Activated CD4-positive, alpha-beta T cell treated with anti-CD3 and anti-CD28 coated beads for 4 hours (primary cell): Measurements from ENCODE around the gene PPP1R14D.
A peak's percentile ranks its signal among the peaks of the same experiment; 100 is the strongest.

Experiments
- DNase-seq, 2 donors: peaks; one replicate each; pipeline ENCODE4 v3.0.0-alpha.2; 2020

Gene PPP1R14D

GRCh38 chr15:40850576-40851112, 22.1 kb upstream of the PPP1R14D start:
- no peak for DNase-seq

GRCh38 chr15:40847223-40847961, 18.9 kb upstream of the PPP1R14D start:
- no peak for DNase-seq

GRCh38 chr15:40846841-40847222, 18.3 kb upstream of the PPP1R14D start:
- DNase-seq = no peak

GRCh38 chr15:40845511-40846284, 17.2 kb upstream of the PPP1R14D start:
- no peak for DNase-seq

GRCh38 chr15:40845036-40845435, 16.5 kb upstream of the PPP1R14D start:
- no peak for DNase-seq

- peak; percentile 22 to 29 for DNase-seq
Observed at GRCh38 chr15:40844696-40845030, 16.2 kb upstream of the PPP1R14D start.

- peak; percentile 79 to 80 for DNase-seq
Observed at GRCh38 chr15:40843885-40844695, 15.6 kb upstream of the PPP1R14D start, which contains the start of gene SPINT1. TSS of gene SPINT1 (plus strand) at chr15:40844048. CDS start at chr15:40844555, 507 bp downstream.

- DNase-seq = no peak
Observed at GRCh38 chr15:40843261-40843884, 14.9 kb upstream of the PPP1R14D start.

- DNase-seq = no peak
Observed at GRCh38 chr15:40841741-40842140, 13.2 kb upstream of the PPP1R14D start.

GRCh38 chr15:40838756-40839155, 10.2 kb upstream of the PPP1R14D start:
- no peak for DNase-seq

- no peak for DNase-seq
Observed at GRCh38 chr15:40836020-40836419, 7.5 kb upstream of the PPP1R14D start.

GRCh38 chr15:40832903-40833302, 4.4 kb upstream of the PPP1R14D start:
- no peak for DNase-seq

GRCh38 chr15:40831861-40832260, 3.4 kb upstream of the PPP1R14D start:
- DNase-seq = no peak

GRCh38 chr15:40830884-40831283, 2.4 kb upstream of the PPP1R14D start:
- no peak for DNase-seq

- DNase-seq = no peak
Observed at GRCh38 chr15:40829115-40829514, 607 bp upstream of the PPP1R14D start.

GRCh38 chr15:40826423-40827075, 2.0 kb downstream of the PPP1R14D start:
- DNase-seq = no peak

- DNase-seq = no peak
Observed at GRCh38 chr15:40825661-40826422, 2.7 kb downstream of the PPP1R14D start.

- DNase-seq = no peak
Observed at GRCh38 chr15:40823572-40824343, 4.8 kb downstream of the PPP1R14D start.

- no peak for DNase-seq
Observed at GRCh38 chr15:40821195-40821594, 7.3 kb downstream of the PPP1R14D start.

GRCh38 chr15:40819048-40819447, 9.5 kb downstream of the PPP1R14D start:
- DNase-seq = no peak
